ENCODE data around the gene CEP83. TPM values are rescaled to one million over a fixed set of nuclear protein-coding genes. Genes with fewer than 3 reads are reported as not detected.

CEP83 gene
- total and polyA plus RNA-seq, 4 donors, result 3.9 to 17.1 (median 11.0) TPM

DNA sequence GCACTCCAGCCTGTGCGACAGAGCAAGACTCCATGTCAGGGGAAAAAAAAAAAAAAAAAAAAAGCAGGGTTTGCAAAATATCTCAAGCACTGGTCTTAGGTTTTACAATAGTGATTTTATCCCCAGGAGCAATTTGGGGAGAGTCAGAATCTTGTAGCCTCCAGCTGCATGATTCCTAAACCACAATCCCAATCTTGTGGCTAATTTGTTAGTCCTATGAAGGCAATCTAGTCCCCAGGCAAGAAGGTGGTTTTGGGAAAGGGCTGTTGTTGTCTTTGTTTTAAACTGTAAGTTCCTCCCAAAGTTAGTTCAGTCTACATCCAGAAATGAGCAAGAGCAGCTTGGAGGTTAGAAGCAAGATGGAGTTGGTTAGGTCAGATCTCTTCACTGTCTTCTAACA is 175.6 kb downstream of the CEP83 start:
- Histone ChIP-seq H3K36me3 (ENCODE audit: control insufficient read depth in 1 of 2, insufficient read depth in 2 of 2, low read length in 1 of 2) (peaks cover 0 to 2% of the 10 kb centered on the region in 2 donors), H3K9me3 (ENCODE audit: control insufficient read depth, low read length) (no peaks in the 10 kb centered on the region), H3K27ac (ENCODE audit: low read depth in 1 of 2, low read length in 2 of 2) (no peak overlapping the region), H3K4me3 (ENCODE audit: low read length in 2 of 2) (no peak overlapping the region), H3K4me1 (ENCODE audit: control insufficient read depth in 1 of 2, insufficient read depth in 2 of 2, low read length in 2 of 2) (no peaks in the 10 kb centered on the region), H3K27me3 (ENCODE audit: control insufficient read depth in 1 of 2, insufficient read depth in 2 of 2, low read length in 1 of 2) (no peaks in the 10 kb centered on the region)
- 96 to 100% methylated on average over 1 of the region's 1 CpG for WGBS, 2 donors
- ATAC-seq (ENCODE audit: low FRiP score), result no peak
- no peak for DNase-seq
- intact Hi-C loops (cut with DNase I), result no loop called here

DNA sequence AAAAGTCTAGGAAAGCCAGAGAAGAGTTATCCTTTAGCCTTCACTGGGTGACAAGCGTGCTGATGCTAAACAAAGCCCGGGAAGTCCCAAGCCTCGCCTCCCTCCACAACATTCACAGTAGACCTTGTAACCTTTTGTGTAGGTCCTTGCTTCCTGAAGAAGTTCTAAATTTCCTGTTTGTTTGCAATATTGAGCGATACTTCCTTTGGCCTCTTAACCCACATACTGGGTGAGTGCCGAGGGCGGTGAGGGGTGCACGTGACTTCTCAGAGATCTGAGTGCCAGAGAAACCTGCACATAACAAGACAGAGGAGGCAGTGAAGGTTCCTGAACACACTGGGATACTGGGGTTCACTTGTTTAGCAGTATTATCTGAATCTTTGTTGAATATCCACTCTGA is 177.0 kb downstream of the CEP83 start:
- H3K36me3 ChIP-seq (ENCODE audit: control insufficient read depth in 1 of 2, insufficient read depth in 2 of 2, low read length in 1 of 2), result peaks cover 0 to 2% of the 10 kb centered on the region in 2 donors
- no peaks in the 10 kb centered on the region for H3K27me3 ChIP-seq (ENCODE audit: control insufficient read depth in 1 of 2, insufficient read depth in 2 of 2, low read length in 1 of 2)
- H3K4me3 ChIP-seq (ENCODE audit: low read length in 2 of 2), result no peak overlapping the region
- H3K9me3 ChIP-seq (ENCODE audit: control insufficient read depth, low read length), result no peaks in the 10 kb centered on the region
- no peak for ATAC-seq (ENCODE audit: low FRiP score)
- no peak overlapping the region for H3K27ac ChIP-seq (ENCODE audit: low read depth in 1 of 2, low read length in 2 of 2)
- intact Hi-C loops (cut with DNase I), result no loop called here
- WGBS, 2 donors, result 90% methylated on average over 7 of the region's 7 CpGs
- no peaks in the 10 kb centered on the region for H3K4me1 ChIP-seq (ENCODE audit: control insufficient read depth in 1 of 2, insufficient read depth in 2 of 2, low read length in 2 of 2)
- no peak for DNase-seq

DNA sequence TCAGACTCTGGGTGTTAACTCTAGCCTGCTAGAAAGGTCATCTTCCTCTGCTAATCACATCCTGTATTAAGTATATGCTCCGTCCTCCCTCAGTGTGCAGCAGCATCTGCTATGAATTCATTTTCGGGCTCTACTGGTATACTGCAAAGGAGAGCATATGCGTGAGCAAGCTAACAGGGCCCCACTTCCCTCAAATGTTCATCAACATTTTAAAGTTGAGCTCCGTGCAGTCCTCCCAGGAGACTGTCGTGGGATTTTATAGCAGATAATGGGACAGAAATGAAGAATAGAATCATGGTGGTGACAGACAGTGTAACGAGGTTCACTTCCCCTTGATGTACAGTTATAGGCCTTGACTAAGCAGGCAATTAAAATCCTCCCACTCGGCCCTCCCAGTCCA is 179.6 kb downstream of the CEP83 start:
- H3K4me1 ChIP-seq (ENCODE audit: control insufficient read depth in 1 of 2, insufficient read depth in 2 of 2, low read length in 2 of 2), result no peaks in the 10 kb centered on the region
- H3K36me3 ChIP-seq (ENCODE audit: control insufficient read depth in 1 of 2, insufficient read depth in 2 of 2, low read length in 1 of 2), result peaks cover 0 to 2% of the 10 kb centered on the region in 2 donors
- WGBS, 2 donors, result 90 to 91% methylated on average over 7 of the region's 7 CpGs
- H3K4me3 ChIP-seq (ENCODE audit: low read length in 2 of 2), result no peak overlapping the region
- intact Hi-C loops (cut with DNase I), result no loop called here
- no peaks in the 10 kb centered on the region for H3K27me3 ChIP-seq (ENCODE audit: control insufficient read depth in 1 of 2, insufficient read depth in 2 of 2, low read length in 1 of 2)
- no peak for DNase-seq
- H3K27ac ChIP-seq (ENCODE audit: low read depth in 1 of 2, low read length in 2 of 2), result no peak overlapping the region
- no peaks in the 10 kb centered on the region for H3K9me3 ChIP-seq (ENCODE audit: control insufficient read depth, low read length)
- ATAC-seq (ENCODE audit: low FRiP score), result no peak

DNA sequence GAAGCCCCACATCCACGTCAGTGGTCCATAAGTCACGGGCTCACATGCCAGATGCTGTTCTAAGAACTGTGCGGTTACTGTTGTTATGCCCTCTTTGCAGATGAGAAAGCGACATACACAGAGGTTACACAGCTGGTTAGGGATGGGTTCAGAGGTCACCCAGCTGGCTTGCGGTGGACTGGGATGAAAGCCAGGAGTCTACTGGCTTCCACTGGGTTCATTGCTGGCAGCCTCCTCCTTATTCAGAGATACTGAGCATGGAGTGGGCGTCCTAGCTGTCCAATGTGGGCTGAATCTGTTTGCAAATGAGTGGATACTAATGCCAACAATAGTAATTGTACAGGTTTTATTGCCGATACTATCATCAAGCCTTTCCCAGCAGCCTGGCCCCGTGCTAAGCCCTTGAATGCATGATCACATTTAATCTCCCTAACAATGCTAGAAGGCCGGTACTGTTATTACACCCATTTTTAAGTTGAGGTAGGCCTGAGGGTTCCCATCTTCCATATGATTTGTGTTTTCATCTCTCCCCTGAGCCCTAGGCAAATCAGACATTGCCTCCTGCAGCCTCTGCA is 182.2 kb downstream of the CEP83 start:
- ATAC-seq (ENCODE audit: low FRiP score), result no peak
- intact Hi-C loops (cut with DNase I), result no loop called here
- Histone ChIP-seq H3K4me1 (ENCODE audit: control insufficient read depth in 1 of 2, insufficient read depth in 2 of 2, low read length in 2 of 2) (no peaks in the 10 kb centered on the region), H3K27me3 (ENCODE audit: control insufficient read depth in 1 of 2, insufficient read depth in 2 of 2, low read length in 1 of 2) (no peaks in the 10 kb centered on the region), H3K27ac (ENCODE audit: low read depth in 1 of 2, low read length in 2 of 2) (no peak overlapping the region), H3K9me3 (ENCODE audit: control insufficient read depth, low read length) (no peaks in the 10 kb centered on the region), H3K36me3 (ENCODE audit: control insufficient read depth in 1 of 2, insufficient read depth in 2 of 2, low read length in 1 of 2) (peaks cover 0 to 2% of the 10 kb centered on the region in 2 donors), H3K4me3 (ENCODE audit: low read length in 2 of 2) (no peak overlapping the region)
- no peak for DNase-seq
- WGBS, 2 donors, result 82 to 94% methylated on average over 9 of the region's 9 CpGs

DNA sequence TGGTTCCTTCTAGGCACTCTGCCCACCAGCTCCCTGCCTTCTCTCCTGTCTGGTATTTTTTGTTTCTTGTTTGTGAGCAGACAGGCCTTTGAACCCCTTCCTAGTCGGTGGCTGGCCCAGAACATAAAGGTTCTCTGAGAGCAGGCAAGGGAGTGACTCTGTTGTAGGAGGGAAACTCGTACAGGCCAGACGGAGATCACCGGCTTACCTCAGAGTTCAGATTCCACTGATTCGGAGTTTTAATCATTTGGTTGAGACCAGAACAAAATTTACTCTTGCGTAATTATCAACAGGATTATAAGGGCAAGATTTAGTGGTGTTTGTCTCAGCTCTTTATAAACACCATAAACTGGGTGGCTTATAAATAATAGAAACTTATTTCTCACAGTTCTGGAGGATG is 182.9 kb downstream of the CEP83 start:
- H3K27ac ChIP-seq (ENCODE audit: low read depth in 1 of 2, low read length in 2 of 2), result no peak overlapping the region
- no peak for ATAC-seq (ENCODE audit: low FRiP score)
- WGBS, 2 donors, result 89 to 92% methylated on average over 6 of the region's 6 CpGs
- intact Hi-C loops (cut with DNase I), result no loop called here
- H3K4me1 ChIP-seq (ENCODE audit: control insufficient read depth in 1 of 2, insufficient read depth in 2 of 2, low read length in 2 of 2), result no peaks in the 10 kb centered on the region
- no peaks in the 10 kb centered on the region for H3K27me3 ChIP-seq (ENCODE audit: control insufficient read depth in 1 of 2, insufficient read depth in 2 of 2, low read length in 1 of 2)
- no peaks in the 10 kb centered on the region for H3K9me3 ChIP-seq (ENCODE audit: control insufficient read depth, low read length)
- no peak overlapping the region for H3K4me3 ChIP-seq (ENCODE audit: low read length in 2 of 2)
- H3K36me3 ChIP-seq (ENCODE audit: control insufficient read depth in 1 of 2, insufficient read depth in 2 of 2, low read length in 1 of 2), result peaks cover 0 to 2% of the 10 kb centered on the region in 2 donors
- DNase-seq, result no peak

DNA sequence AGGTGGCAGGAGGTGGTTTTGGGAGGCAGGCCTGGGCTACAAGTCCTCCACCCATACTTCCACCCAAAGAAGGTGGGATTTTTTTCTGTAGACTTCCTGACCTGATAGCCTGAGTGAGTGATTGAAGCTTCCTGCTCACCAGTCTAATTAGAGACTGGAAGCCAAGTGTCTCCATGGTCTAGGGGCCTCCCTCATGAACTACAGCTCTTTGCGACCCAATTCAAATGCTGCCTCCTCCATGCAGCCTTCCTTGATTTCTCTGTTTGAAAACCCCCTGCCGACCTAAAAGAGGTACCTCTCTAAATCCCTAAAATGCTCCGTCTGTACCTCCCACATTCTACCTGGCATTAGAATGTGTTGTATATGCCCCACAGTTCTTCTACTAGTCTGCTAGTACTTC is 186.4 kb downstream of the CEP83 start:
- H3K36me3 ChIP-seq (ENCODE audit: control insufficient read depth in 1 of 2, insufficient read depth in 2 of 2, low read length in 1 of 2), result no peaks in the 10 kb centered on the region
- H3K27ac ChIP-seq (ENCODE audit: low read depth in 1 of 2, low read length in 2 of 2), result no peak overlapping the region
- ATAC-seq (ENCODE audit: low FRiP score) (no peak), DNase-seq (no peak)
- no peaks in the 10 kb centered on the region for H3K4me1 ChIP-seq (ENCODE audit: control insufficient read depth in 1 of 2, insufficient read depth in 2 of 2, low read length in 2 of 2)
- H3K4me3 ChIP-seq (ENCODE audit: low read length in 2 of 2), result no peak overlapping the region
- H3K9me3 ChIP-seq (ENCODE audit: control insufficient read depth, low read length), result no peaks in the 10 kb centered on the region
- intact Hi-C loops (cut with DNase I), result no loop called here
- H3K27me3 ChIP-seq (ENCODE audit: control insufficient read depth in 1 of 2, insufficient read depth in 2 of 2, low read length in 1 of 2), result no peaks in the 10 kb centered on the region
- 94 to 97% methylated on average over 3 of the region's 3 CpGs for WGBS, 2 donors

DNA sequence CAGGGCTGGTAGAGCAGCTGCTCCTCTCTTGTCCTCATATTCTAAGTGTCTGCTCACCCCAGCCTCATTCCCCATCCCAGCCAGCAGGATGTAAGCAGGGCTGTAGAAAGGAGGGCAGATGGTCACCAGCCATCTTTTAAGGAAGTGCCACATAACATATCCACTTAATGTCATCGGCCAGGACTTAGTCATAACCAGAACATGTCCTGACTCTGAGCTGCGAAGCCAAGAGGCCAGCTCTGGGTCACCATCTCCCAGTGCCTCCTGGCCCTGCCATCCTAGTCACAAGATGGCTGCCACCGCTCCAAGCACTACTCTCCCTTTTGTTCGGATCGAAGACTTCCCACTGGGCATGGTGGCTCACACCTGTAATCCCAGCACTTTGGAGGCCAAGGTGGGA is 187.4 kb downstream of the CEP83 start:
- no peaks in the 10 kb centered on the region for H3K27me3 ChIP-seq (ENCODE audit: control insufficient read depth in 1 of 2, insufficient read depth in 2 of 2, low read length in 1 of 2)
- intact Hi-C loops (cut with DNase I), result no loop called here
- no peaks in the 10 kb centered on the region for H3K4me1 ChIP-seq (ENCODE audit: control insufficient read depth in 1 of 2, insufficient read depth in 2 of 2, low read length in 2 of 2)
- WGBS, 2 donors, result 94 to 95% methylated on average over 5 of the region's 5 CpGs
- H3K9me3 ChIP-seq (ENCODE audit: control insufficient read depth, low read length), result no peaks in the 10 kb centered on the region
- no peak overlapping the region for H3K4me3 ChIP-seq (ENCODE audit: low read length in 2 of 2)
- no peak for DNase-seq
- no peak overlapping the region for H3K27ac ChIP-seq (ENCODE audit: low read depth in 1 of 2, low read length in 2 of 2)
- H3K36me3 ChIP-seq (ENCODE audit: control insufficient read depth in 1 of 2, insufficient read depth in 2 of 2, low read length in 1 of 2), result no peaks in the 10 kb centered on the region
- no peak for ATAC-seq (ENCODE audit: low FRiP score)

DNA sequence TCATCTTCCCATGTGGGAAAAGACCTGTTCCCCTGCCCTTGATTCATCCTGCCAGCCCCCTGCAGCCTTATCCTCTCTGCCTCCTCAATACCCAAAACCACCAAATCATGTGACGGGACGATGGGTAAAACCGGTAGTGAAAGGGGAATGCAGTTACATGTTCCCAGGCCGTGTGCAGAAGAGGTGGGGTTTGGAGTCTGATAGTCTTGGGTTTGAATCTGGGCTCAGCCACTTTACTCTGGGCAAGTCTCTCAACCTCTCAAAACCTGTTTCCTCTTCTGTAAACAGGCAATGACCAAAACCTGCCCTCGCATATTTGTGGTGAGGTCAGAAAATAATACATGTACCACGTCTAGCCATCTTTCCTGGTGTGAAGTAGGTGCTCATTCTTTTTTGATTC is 188.3 kb downstream of the CEP83 start:
- DNase-seq, result no peak
- intact Hi-C loops (cut with DNase I), result no loop called here
- 85 to 89% methylated on average over 6 of the region's 6 CpGs for WGBS, 2 donors
- H3K36me3 ChIP-seq (ENCODE audit: control insufficient read depth in 1 of 2, insufficient read depth in 2 of 2, low read length in 1 of 2), result no peaks in the 10 kb centered on the region
- H3K4me3 ChIP-seq (ENCODE audit: low read length in 2 of 2), result no peak overlapping the region
- no peak for ATAC-seq (ENCODE audit: low FRiP score)
- no peaks in the 10 kb centered on the region for H3K4me1 ChIP-seq (ENCODE audit: control insufficient read depth in 1 of 2, insufficient read depth in 2 of 2, low read length in 2 of 2)
- H3K27ac ChIP-seq (ENCODE audit: low read depth in 1 of 2, low read length in 2 of 2), result no peak overlapping the region
- H3K27me3 ChIP-seq (ENCODE audit: control insufficient read depth in 1 of 2, insufficient read depth in 2 of 2, low read length in 1 of 2), result no peaks in the 10 kb centered on the region
- no peaks in the 10 kb centered on the region for H3K9me3 ChIP-seq (ENCODE audit: control insufficient read depth, low read length)

DNA sequence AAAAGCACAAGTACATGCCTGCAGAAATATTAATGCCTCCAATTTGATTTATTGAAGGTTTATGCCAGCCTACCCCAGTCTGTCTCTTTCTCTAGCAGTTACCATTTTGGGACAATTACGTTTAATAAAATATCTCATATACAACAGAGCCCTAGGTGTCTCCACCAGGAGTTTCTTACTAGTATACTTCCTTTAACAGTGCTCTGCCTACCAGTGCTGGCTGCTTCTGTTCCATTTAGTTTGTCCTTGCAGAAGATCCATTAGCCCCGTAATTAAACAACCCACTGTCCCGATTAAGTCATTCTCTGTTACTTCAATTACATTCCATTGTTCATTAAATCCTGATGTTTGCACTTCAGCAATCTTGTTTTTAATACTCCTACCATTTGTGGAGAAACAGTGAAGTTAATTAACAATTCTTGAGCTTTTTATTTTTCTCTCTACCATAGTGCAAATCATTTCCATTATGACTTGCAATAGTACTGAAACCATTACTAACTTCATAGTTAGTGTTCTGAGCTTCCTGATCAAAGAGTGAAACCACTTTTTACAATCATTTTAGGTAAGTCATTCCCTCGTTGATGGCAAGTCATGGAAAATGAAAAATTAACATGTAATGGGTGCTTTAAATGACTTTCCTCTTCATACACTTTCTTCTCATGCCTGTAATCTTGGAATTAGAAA is 190.2 kb downstream of the CEP83 start:
- Histone ChIP-seq H3K27ac (ENCODE audit: low read depth in 1 of 2, low read length in 2 of 2) (no peak overlapping the region), H3K9me3 (ENCODE audit: control insufficient read depth, low read length) (no peaks in the 10 kb centered on the region), H3K4me3 (ENCODE audit: low read length in 2 of 2) (no peak overlapping the region), H3K4me1 (ENCODE audit: control insufficient read depth in 1 of 2, insufficient read depth in 2 of 2, low read length in 2 of 2) (no peaks in the 10 kb centered on the region), H3K27me3 (ENCODE audit: control insufficient read depth in 1 of 2, insufficient read depth in 2 of 2, low read length in 1 of 2) (no peaks in the 10 kb centered on the region), H3K36me3 (ENCODE audit: control insufficient read depth in 1 of 2, insufficient read depth in 2 of 2, low read length in 1 of 2) (no peaks in the 10 kb centered on the region)
- intact Hi-C loops (cut with DNase I), result loop anchor here in 1 of 2 donors (10.0 kb wide), 1 partner anchor 185 kb away; the partner anchor contains the start of gene CEP83
- 90 to 91% methylated on average over 4 of the region's 4 CpGs for whole genome bisulfite sequencing, 2 donors
- DNase-seq, result no peak
- ATAC-seq (ENCODE audit: low FRiP score), result no peak
